UCSD-AML1 (cell line): Measurements from ENCODE around the gene IFNAR1.
"Not testable (repeated sequence)": the region's sequence is repeated elsewhere in the genome, so short reads cannot be mapped to it uniquely, and the experiment has no call there.

Source experiments
- DNase-seq: peaks from one replicate; lab custom pipeline; 2025; ENCODE audit not compliant: unreplicated experiment; lab: John Stamatoyannopoulos, UW

The IFNAR1 gene

GRCh38 chr21:33374450-33375096, 49.8 kb downstream of the IFNAR1 start:
- peak; percentile 40 for DNase-seq

DNA sequence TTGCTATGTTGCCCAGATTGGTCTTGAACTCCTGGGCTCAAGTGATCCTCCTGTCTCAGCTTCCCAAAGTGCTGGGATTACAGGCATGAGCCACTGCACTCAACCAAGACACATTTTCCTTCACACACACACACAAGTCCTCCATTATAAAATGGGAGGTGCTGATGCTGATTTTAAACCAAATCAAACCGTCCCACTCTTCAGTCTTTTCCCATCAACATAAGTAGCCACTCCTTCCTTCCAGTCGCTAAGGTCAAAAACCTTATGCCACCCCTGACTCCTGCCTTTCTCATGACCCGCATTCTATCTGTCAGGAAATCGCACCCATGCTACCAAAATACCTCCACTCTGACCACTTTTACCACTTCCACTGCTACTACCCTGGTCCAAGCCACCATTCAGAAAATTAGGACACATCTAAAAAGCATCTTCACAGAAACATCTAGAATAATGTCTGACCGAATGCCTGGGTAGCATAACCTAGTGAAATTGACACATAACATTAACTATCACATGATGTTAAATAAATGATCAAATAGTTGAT, 50.4 kb downstream of the IFNAR1 start:
- no peak for DNase-seq

GRCh38 chr21:33377221-33377920, 52.6 kb downstream of the IFNAR1 start:
- no peak for DNase-seq

GRCh38 chr21:33378081-33378480, 53.3 kb downstream of the IFNAR1 start:
- DNase-seq: no peak

GRCh38 chr21:33379934-33380333, 55.2 kb downstream of the IFNAR1 start:
- DNase-seq: peak; percentile 29

GRCh38 chr21:33380483-33380998, 55.8 kb downstream of the IFNAR1 start:
- peak; percentile 85 for DNase-seq

DNA sequence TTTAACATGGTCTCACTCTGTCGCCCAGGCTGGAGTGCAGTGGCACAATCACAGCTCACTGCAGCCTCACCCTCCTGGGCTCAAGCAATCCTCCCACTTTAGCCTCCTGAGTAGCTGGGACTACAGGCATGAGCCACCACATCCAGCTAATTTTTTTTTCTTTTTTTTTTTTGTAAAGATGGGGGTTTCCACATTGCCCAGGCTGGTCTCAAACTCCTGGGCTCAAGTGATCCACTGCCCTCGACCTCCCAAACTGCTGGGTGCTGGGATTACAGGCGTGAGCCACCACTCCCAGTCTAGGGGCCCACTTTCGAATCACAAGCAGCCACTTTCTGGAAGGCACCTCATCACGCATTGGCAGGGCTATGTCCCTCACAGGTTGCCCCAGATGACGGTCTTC, 56.6 kb downstream of the IFNAR1 start:
- DNase-seq: not testable (repeated sequence)

DNA sequence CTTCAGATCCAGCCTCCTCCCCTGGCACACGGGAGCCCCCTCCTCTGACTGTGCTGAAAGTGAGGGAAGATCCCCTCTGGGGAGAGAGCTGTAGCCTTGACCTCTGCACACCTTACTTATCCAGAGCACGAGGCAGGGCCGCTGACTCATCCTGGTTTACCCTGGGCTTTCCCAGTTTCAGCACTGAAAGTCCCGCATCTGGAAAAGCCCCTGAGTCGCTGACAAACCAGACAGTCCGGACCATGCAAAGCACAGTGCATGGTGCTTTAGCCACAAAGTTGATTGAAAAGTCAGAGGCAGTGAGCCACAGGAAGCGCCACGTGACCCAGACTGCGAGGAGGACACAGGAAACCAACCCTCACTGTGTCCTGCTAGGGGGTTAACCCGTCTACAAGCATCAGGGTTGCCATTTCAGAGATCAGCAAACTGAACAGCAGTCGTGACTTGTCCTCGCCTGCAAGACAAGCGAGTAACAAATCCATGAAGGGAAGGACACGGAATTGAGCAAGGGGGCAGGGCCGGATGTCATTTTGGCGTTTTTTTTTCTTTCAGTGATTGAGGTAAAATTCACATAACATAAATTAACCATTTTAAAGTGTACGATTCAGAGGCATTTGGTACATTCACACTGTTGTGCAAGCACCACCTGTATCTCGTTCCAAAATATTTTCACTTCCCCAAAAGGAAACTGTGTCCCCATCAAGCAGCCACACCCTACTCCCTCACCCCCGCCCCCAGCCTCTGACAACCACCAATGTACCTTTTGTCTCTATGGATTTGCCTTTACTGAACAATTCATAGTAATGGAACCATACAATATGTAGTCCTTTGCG, 58.5 kb downstream of the IFNAR1 start:
- peak; percentile 75 for DNase-seq

DNA sequence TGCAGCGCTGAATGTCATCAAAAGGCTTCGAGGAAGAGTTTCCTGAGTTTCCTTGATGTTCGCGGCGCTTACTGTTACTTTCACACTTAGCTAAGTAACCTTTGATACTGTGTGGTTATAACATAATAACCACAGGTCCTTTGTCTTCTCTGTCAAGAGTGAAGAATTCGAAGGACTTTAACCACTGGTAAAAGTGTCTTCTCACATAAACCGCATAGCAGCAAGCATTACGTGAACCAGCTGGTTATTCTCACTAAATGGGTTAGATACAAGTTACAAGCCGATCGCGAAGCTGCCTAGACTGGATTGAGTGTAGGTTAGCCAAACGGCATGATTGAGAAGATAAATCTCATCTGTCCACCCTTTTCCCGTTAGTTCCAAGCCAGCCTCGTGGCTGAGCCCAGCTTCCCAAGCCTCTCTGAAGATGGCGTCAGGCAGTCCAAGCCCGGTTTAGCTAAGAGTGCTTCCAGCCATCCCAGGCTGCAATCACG, 60.1 kb downstream of the IFNAR1 start:
- DNase-seq: no peak

DNA sequence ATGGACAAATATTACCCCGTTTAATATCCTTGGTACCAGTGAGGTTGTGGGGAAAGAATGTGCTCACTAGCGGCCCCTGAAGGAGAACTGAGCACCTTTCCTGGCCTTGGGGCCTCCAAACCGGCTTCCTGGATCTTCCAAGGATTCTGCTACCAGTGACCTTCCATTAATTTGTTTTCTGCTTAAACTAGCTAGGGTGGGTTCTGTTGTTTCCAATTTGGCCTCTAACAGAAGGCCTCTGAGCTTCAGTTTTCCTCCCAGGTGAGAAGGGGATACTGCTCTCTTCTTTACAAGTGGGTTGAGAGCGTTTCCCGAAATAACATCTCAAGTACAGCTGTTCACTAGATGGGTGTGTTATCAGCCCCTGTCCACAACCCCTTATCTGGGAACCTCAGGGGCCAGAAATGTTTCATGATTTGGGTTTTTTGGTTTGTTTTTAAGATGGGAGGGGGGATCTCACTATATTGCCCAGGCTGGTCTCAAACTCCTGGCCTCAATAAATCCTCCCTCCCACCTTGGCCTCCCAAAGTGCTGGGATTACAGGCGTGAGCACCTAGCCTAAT, 61.5 kb downstream of the IFNAR1 start:
- DNase-seq: no peak

DNA sequence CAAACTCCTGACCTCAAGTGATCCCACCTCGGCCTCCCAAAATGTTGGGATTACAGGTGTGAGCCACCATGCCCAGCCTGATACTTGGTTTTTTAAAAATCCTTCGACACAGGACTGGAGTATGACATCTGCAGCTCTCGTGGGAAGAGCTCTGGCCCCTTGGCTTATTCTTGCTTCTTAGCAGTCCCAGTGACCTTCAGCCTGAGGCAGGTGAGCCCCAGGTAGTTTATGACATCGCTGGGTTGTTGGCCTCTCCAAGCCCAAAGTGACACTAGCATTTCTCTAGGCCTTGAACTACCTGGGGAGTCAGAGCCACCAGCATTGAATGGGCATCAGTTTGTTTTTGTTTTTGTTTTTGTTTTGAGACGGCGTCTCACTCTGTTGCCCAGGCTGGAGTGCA, 62.5 kb downstream of the IFNAR1 start:
- DNase-seq: no peak

DNA sequence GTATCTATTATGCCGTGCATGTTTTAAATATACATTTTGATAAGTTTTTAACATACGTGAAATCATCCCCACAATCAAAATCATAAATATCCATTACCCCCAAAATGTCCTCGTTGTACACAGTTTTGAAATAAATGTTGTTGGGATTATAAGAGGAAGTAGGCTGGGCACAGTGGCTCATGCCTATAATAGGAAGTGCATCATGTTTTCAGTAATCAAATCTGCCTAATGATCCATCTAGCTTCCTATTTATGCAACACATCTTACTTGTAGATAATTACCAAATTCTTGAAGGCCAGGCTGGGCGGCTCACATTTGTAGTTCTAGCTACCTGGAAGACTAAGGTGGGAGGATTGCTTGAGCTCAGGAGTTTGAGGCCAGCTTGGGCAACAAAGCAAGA, 63.4 kb downstream of the IFNAR1 start:
- no peak for DNase-seq

GRCh38 chr21:33390479-33390878, 65.7 kb downstream of the IFNAR1 start:
- no peak for DNase-seq

- DNase-seq: no peak
These were observed 66.9 kb downstream of the IFNAR1 start for GRCh38 chr21:33391656-33392055.

GRCh38 chr21:33392284-33392985, 67.7 kb downstream of the IFNAR1 start:
- no peak for DNase-seq

DNA sequence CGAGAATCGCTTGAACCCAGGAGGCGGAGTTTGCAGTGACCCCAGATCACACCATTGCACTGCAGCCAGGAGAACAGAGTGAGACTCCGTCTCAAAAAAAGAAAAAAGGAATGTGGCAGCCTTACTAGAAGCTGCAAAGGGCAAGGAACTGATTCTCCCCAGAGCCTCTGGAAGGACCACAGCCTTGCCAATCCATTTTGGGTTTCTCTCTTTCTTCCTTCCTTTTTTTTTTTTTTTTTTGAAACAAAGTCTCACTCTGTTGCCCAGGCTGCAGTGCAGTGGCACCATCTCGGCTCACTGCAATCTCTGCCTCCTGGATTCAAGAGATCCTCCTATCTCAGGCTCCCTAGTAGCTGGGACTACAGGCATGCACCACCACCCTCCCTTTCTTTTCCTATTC, 68.6 kb downstream of the IFNAR1 start:
- DNase-seq: no peak

DNA sequence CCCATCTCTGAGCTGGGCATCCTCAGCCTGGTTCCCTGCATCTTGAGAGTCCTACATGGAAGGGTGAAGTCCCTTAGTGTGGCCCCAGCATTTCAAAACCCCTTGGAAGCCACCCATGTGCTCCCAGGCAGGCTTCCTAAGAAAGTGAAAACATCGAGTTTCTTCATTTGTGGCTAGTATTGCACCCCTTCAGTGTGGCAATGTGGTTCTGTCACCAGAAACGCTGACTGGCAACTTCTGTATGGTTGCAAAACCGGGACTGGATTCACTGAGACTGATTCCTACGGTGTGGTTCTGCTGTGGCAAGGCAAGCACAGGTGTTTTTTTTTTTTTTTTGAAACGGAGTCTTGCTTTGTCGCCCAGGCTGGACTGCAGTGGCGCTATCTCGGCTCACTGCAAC, 69.5 kb downstream of the IFNAR1 start:
- no peak for DNase-seq

GRCh38 chr21:33395891-33396331, 71.1 kb downstream of the IFNAR1 start:
- no peak for DNase-seq

GRCh38 chr21:33396436-33396835, 71.7 kb downstream of the IFNAR1 start:
- no peak for DNase-seq

- no peak for DNase-seq
These were observed 72.2 kb downstream of the IFNAR1 start for GRCh38 chr21:33396951-33397350.
